Thyroid gland (tissue), 4 donors: Measurements from ENCODE around the gene PCBP4.

Experiments used
- POLR2A ChIP-seq, 2 donors: fragments of 450-650 bp; IDR thresholded peaks; one replicate each; pipeline ENCODE4 v1.6.1; 2017; ENCODE audit warnings: antibody characterized with exemption in 2 of 2, mild to moderate bottlenecking in 2 of 2, moderate library complexity in 1 of 2
- TF ChIP-seq, protein P1 (sequence below), 6 experiments: fragments of 200-600 bp in 3 of 6; fragments of 450-650 bp in 3 of 6; sonication (generic) in 3 of 6; IDR thresholded peaks; one replicate each; pipeline ENCODE4 v1.5.1; 2016 to 2019; ENCODE audit warnings: antibody characterized with exemption in 6 of 6, mild to moderate bottlenecking in 2 of 6, inconsistent platforms in 1 of 6, moderate library complexity in 1 of 6

- TF ChIP-seq, protein P1, sequence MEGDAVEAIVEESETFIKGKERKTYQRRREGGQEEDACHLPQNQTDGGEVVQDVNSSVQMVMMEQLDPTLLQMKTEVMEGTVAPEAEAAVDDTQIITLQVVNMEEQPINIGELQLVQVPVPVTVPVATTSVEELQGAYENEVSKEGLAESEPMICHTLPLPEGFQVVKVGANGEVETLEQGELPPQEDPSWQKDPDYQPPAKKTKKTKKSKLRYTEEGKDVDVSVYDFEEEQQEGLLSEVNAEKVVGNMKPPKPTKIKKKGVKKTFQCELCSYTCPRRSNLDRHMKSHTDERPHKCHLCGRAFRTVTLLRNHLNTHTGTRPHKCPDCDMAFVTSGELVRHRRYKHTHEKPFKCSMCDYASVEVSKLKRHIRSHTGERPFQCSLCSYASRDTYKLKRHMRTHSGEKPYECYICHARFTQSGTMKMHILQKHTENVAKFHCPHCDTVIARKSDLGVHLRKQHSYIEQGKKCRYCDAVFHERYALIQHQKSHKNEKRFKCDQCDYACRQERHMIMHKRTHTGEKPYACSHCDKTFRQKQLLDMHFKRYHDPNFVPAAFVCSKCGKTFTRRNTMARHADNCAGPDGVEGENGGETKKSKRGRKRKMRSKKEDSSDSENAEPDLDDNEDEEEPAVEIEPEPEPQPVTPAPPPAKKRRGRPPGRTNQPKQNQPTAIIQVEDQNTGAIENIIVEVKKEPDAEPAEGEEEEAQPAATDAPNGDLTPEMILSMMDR (IDR thresholded peaks at IDR 0.05): peak in 4 of 6 experiments; percentile 28 to 56 (median 34)
- TF ChIP-seq POLR2A (IDR thresholded peaks at IDR 0.05): no peak
Observed at GRCh38 chr3:51982352-51982837, 15.1 kb upstream of the PCBP4 start.
